NCI-H2196 (cell line): ENCODE measurements around the gene MIB2.

Source experiments
- DNase-seq: peaks from one replicate; lab custom pipeline; 2025; ENCODE audit not compliant: unreplicated experiment; lab: John Stamatoyannopoulos, UW

Gene MIB2

DNA sequence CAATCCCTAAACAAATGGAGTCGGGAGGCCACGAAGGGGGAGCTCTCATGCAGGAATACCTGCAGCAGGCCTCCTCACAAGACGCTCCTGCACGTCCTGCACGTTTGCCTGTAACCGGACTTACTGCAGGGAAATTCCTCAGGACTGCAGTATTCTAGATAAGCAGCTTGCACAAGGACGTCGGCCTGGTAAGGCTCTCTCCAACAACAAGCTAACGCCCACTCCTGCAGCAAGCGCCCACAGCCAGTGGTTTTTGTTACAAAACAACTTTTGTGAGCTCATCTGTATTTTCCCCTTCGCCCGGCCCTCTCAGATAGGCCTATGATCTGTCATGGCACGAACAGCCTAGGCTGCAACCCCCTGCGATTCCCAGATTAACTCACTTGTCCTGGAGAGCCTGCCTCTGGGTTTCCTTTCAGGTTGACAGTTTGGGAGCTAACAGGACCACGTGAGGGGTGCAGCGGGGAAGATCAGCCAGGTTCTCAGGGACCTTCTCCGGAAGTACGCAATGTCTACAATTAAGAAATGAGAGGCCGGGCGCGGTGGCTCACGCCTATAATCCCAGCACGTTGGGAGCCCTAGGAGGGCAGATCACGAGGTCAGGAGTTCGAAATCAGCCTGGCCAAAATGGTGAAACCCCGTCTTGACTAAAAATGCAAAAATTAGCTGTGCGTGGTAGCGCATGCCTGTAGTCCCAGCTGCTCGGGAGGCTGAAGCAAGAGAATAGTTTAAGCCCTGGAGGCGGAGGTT, 921 bp upstream of the MIB2 start:
- no peak for DNase-seq

GRCh38 chr1:1614954-1615255, 395 bp upstream of the MIB2 start:
- no peak for DNase-seq

GRCh38 chr1:1616045-1616790, 918 bp downstream of the MIB2 start:
- no peak for DNase-seq

- no peak for DNase-seq
Measured at GRCh38 chr1:1616838-1617237, 1.5 kb downstream of the MIB2 start.

- no peak for DNase-seq
Measured at GRCh38 chr1:1617516-1617915, 2.2 kb downstream of the MIB2 start.

DNA sequence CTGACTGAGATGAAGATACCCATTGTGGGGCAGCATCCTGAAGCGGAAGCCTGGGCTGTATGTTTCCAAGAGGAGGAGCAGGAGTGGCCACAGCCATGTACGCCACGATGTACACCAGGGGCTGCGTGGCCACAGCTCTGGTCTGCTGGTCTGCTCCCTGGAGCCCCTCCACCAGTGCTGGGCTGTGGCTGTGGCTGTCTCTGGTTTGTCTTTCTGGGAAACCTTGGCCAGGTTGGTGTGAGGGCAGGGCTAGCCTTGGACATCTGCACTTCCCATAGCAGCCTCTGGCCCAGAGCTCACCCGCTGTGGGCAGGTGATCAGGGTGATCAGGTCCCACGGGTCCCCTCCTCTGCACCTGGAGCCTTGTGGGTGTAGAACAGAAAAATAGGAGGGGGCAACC, 2.6 kb downstream of the MIB2 start:
- no peak for DNase-seq

DNA sequence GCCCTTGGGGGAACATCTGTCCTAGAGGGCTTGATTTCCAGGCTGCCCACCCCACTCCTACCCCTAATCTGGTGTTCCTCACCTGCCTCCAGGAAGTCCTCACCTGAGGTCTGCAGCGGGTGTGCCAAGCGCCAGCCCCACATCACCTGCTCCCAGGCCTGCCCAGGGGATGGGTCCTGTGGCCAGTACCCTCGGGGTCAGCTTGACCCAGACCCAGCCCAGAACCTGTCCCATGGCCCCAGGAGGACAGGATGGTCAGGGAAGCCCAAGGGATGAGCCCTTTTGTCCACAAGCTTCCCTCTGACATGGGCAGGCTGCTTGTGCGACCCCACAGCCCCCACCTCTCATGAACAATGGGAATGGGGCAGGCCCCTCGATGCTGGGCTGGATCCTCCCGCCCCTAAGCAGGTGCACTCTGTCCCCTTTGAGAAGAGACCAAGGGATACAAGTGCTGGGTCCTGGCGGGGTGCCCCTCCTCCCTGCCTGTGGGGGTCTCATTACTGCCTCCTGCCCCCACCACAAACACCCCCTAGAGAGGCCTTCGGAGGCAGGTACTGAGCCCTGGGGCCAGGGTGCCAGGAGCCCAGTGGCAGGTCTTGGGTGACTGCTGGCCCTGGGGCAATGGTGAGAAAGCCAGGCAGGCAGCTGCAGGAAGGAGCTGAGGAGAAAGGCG, 3.2 kb downstream of the MIB2 start:
- DNase-seq, result no peak

GRCh38 chr1:1619917-1620361, 4.6 kb downstream of the MIB2 start:
- DNase-seq, result no peak

- DNase-seq, result no peak
Measured at GRCh38 chr1:1620433-1621139, 5.3 kb downstream of the MIB2 start.

GRCh38 chr1:1621173-1622009, 6.1 kb downstream of the MIB2 start:
- DNase-seq, result no peak

DNA sequence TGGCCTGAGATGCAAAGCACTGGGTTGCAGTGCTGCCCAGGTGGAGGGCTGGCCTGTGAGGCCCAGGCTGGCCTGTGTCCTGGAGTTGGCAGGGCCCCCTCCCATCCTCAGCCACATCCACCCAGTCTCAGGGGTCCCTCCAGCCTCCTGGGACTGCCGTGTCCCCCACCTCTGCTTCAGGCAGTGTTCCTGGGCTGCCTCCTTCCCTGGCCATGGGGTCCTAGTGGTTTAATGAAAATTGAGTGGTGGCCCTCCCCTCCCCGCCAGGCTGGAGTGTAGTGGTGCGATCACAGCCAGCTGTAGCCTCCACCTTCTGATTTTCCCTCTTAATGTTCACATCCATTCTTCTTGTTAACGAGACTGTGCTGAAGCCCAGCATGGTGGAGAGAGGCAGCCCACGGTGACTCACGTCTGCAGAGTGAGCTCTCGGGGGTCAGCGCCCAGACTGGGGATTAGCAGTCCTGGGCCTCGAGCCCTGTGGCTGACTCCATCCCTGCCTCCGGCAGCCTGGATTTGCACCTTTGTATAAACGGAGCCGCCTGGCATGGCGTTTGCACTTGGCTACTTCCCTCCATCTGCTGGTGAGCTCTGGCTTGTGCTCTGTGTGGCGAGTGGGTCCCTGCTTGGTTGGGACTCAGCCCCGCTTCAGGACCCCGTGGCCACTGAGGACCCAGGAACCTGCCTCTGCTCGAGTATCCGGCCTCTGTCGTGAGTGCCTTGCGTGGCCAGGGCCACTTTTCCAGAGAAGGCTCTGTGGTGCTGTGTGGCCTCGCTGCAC, 6.9 kb downstream of the MIB2 start:
- no peak for DNase-seq

- no peak for DNase-seq
Measured at GRCh38 chr1:1622788-1623094, 7.4 kb downstream of the MIB2 start.

GRCh38 chr1:1623181-1623630, 7.9 kb downstream of the MIB2 start:
- DNase-seq, result no peak

GRCh38 chr1:1623631-1624442, 8.5 kb downstream of the MIB2 start:
- DNase-seq, result no peak

DNA sequence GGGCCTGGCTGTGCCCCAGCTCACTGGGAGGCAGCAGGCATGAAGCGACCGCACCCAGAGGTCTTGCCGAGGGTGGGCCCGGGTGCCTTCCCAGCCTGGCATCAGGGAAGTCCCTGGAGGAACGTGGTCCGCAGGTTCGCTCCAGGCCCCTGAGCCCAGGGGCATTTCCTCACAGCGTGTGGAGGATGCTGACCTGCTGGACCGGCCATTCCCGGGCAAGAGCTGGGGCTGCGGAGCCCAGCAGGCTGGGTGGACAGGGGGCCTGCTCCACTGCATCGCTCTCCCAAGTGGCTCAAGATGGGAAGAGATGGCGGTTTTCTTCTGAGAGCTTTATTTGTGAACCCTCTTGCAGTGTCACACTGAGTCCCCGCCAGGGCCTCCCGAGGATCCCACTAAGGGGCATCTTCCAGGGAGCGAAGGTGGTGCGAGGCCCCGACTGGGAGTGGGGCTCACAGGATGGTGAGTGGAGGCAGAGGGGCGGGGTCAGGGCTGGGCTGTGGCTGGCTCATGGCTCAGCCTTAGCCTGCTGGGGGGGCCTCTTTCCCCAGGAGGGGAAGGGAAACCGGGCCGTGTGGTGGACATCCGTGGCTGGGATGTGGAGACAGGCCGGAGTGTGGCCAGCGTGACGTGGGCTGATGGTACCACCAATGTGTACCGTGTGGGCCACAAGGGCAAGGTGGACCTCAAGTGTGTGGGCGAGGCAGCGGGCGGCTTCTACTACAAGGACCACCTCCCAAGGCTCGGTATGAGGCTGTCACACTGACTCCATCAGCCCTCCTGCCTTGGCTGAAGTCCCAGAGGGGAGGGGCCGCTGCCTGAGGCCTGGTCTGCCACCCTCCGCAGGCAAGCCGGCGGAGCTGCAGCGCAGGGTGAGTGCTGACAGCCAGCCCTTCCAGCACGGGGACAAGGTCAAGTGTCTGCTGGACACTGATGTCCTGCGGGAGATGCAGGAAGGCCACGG, 9.4 kb downstream of the MIB2 start:
- DNase-seq, result peak; percentile 26

- no peak for DNase-seq
Measured at GRCh38 chr1:1625404-1625775, 10.1 kb downstream of the MIB2 start.

- no peak for DNase-seq
Measured at GRCh38 chr1:1625824-1626206, 10.5 kb downstream of the MIB2 start.
